CD14-positive monocyte (primary cell): ENCODE measurements around the gene SPHK1. TPM values are rescaled to one million over a fixed set of nuclear protein-coding genes. Genes with fewer than 3 reads are reported as not detected.
"Not testable (repeated sequence)": the region's sequence is repeated elsewhere in the genome, so short reads cannot be mapped to it uniquely, and the experiment has no call there.

Experiments used
- DNase-seq, 3 donors: peaks; one replicate each; pipeline ENCODE4 v3.0.0-alpha.2; 2011 to 2022
- H2AFZ ChIP-seq: 2 replicates; pipeline ENCODE4 v1.6.0; 2012; ENCODE audit warnings: mild to moderate bottlenecking, low read depth, low read length, inconsistent platforms; ENCODE audit not compliant: insufficient read depth, poor library complexity, severe bottlenecking
- H3K27ac ChIP-seq, 2 donors: 1 replicate in 1 of 2; 2 replicates in 1 of 2; pipeline ENCODE4 v1.5.1; 2012 to 2013; ENCODE audit warnings: low read length in 2 of 2, control low read depth in 1 of 2, inconsistent platforms in 1 of 2, low read depth in 1 of 2, mild to moderate bottlenecking in 1 of 2
- H3K27me3 ChIP-seq, 2 donors: one replicate each; pipeline versions ENCODE4 v1.6.0 to v1.6.1; 2011 to 2013; ENCODE audit warnings: low read length in 2 of 2; ENCODE audit not compliant: control insufficient read depth in 2 of 2, insufficient read depth in 2 of 2
- H3K36me3 ChIP-seq, 2 donors: replicated peaks in 1 of 2; 1 replicate in 1 of 2; 2 replicates in 1 of 2; pipeline versions ENCODE4 v1.5.1 to v1.6.1; 2012 to 2013; ENCODE audit warnings: low read length in 2 of 2, control low read depth in 1 of 2, inconsistent platforms in 1 of 2, mild to moderate bottlenecking in 1 of 2; ENCODE audit not compliant: insufficient read depth in 2 of 2, control insufficient read depth in 1 of 2
- H3K4me1 ChIP-seq, 2 donors: 1 replicate in 1 of 2; 2 replicates in 1 of 2; pipeline versions ENCODE4 v1.5.1 to v1.6.1; 2012 to 2013; ENCODE audit warnings: low read length in 2 of 2, control low read depth in 1 of 2, inconsistent platforms in 1 of 2, mild to moderate bottlenecking in 1 of 2, moderate library complexity in 1 of 2; ENCODE audit not compliant: insufficient read depth in 2 of 2, control insufficient read depth in 1 of 2
- H3K4me2 ChIP-seq: replicated peaks from 2 replicates; pipeline ENCODE3; 2012; ENCODE audit warnings: low read length, moderate library complexity, mild to moderate bottlenecking; ENCODE audit not compliant: poor library complexity, severe bottlenecking; ENCODE audit errors: extremely low read depth
- H3K4me3 ChIP-seq, 3 experiments: fragments of 200-600 bp in 1 of 3; sonication (generic) in 1 of 3; replicated peaks in 1 of 3; 1 replicate in 2 of 3; 2 replicates in 1 of 3; pipeline ENCODE4 v1.5.1; 2011 to 2013; ENCODE audit warnings: low read length in 3 of 3, mild to moderate bottlenecking in 3 of 3, control low read depth in 2 of 3, low read depth in 2 of 3, inconsistent platforms in 1 of 3, moderate library complexity in 1 of 3
- H3K79me2 ChIP-seq: 2 replicates; pipeline ENCODE4 v1.6.0; 2012; ENCODE audit warnings: mild to moderate bottlenecking, control low read depth, inconsistent platforms, low read length, moderate library complexity; ENCODE audit not compliant: insufficient read depth
- H3K9ac ChIP-seq: 2 replicates; pipeline ENCODE4 v1.6.0; 2017; ENCODE audit warnings: low read length, mild to moderate bottlenecking; ENCODE audit not compliant: insufficient read depth, poor library complexity, severe bottlenecking
- H3K9me3 ChIP-seq, 2 donors: replicated peaks in 1 of 2; 1 replicate in 1 of 2; 2 replicates in 1 of 2; pipeline versions ENCODE4 v1.5.1 to v1.6.1; 2012 to 2013; ENCODE audit warnings: low read length in 2 of 2, control low read depth in 1 of 2; ENCODE audit not compliant: control insufficient read depth in 1 of 2, insufficient read depth in 1 of 2
- H4K20me1 ChIP-seq: 2 replicates; pipeline ENCODE4 v1.6.0; 2012; ENCODE audit warnings: mild to moderate bottlenecking, low read length, control low read depth, moderate library complexity; ENCODE audit not compliant: insufficient read depth
- H3K27ac Mint-ChIP-seq, 7 donors: one replicate each; pipeline ENCODE4 v1.8.0; 2020; ENCODE audit warnings: mild to moderate bottlenecking in 7 of 7, mixed read lengths in 7 of 7, moderate library complexity in 6 of 7, inconsistent platforms in 2 of 7
- H3K27me3 Mint-ChIP-seq, 3 donors: one replicate each; pipeline ENCODE4 v1.8.0; 2021 to 2022; ENCODE audit warnings: low read depth in 3 of 3, mild to moderate bottlenecking in 3 of 3, mixed read lengths in 3 of 3, moderate library complexity in 3 of 3, inconsistent platforms in 1 of 3
- H3K36me3 Mint-ChIP-seq, 2 donors: one replicate each; pipeline ENCODE4 v1.8.0; 2020; ENCODE audit warnings: mixed read lengths in 2 of 2, inconsistent platforms in 1 of 2, mild to moderate bottlenecking in 1 of 2
- H3K4me1 Mint-ChIP-seq: one replicate; pipeline ENCODE4 v1.8.0; 2020; ENCODE audit warnings: mild to moderate bottlenecking, mixed read lengths
- H3K4me3 Mint-ChIP-seq, 2 donors: one replicate each; pipeline ENCODE4 v1.8.0; 2020; ENCODE audit warnings: mild to moderate bottlenecking in 2 of 2, mixed read lengths in 2 of 2, moderate library complexity in 1 of 2
- H3K9me3 Mint-ChIP-seq, 7 donors: one replicate each; pipeline ENCODE4 v1.8.0; 2020 to 2022; ENCODE audit warnings: mixed read lengths in 7 of 7, mild to moderate bottlenecking in 6 of 7, moderate library complexity in 6 of 7, inconsistent platforms in 2 of 7
- CTCF ChIP-seq: fragments of 200-600 bp; IDR thresholded peaks from one replicate; pipeline ENCODE4 v1.8.0; 2022; ENCODE audit warnings: antibody characterized with exemption, mild to moderate bottlenecking
- WGBS: methylation state at CpG from one replicate; pipeline ENCODE4 v1.1.5; 2013; ENCODE audit warnings: missing lambda C conversion rate; ENCODE audit not compliant: insufficient coverage; 5-methylcytosine and 5-hydroxymethylcytosine counted together
- intact Hi-C, 2 donors: fragments of 100-400 bp; cut with micrococcal nuclease; formaldehyde crosslinking; loops; one replicate each; pipeline versions ENCODE4 v1.15.0 to v1.15.1; 2023
- polyA plus RNA-seq, 3 donors: library from polyadenylated mRNA; depleted of rRNA in 1 of 3; unstranded in 2 of 3; stranded (reverse) in 1 of 3; fragments of 300-500 nt in 2 of 3; fragments of >200 nt in 1 of 3; fragmentation: Illumina TruSeq in 2 of 3; gene quantifications; 1 replicate in 2 of 3; 2 replicates in 1 of 3; pipeline ENCODE4 v1.2.3, GENCODE V29; 2012 to 2021

SPHK1 gene
- polyA plus RNA-seq, 3 donors, result 12.9 to 33.9 (median 19.1) TPM

- H3K9me3 Mint-ChIP-seq, result no peaks in the 10 kb centered on the region
- no peaks in the 10 kb centered on the region for H4K20me1 ChIP-seq
Observed at GRCh38 chr17:76359375-76359774, 25.0 kb upstream of the SPHK1 start.

GRCh38 chr17:76359776-76360175 is 24.6 kb upstream of the SPHK1 start:
- H2AFZ ChIP-seq, H3K36me3 ChIP-seq, H3K4me2 ChIP-seq, H3K9ac ChIP-seq, H3K4me3 Mint-ChIP-seq, H3K9me3 Mint-ChIP-seq, H4K20me1 ChIP-seq, H3K4me1 Mint-ChIP-seq, H3K36me3 Mint-ChIP-seq, H3K9me3 ChIP-seq, H3K27me3 ChIP-seq, H3K4me3 ChIP-seq, DNase-seq, H3K27ac ChIP-seq, H3K79me2 ChIP-seq, intact Hi-C loops, H3K27ac Mint-ChIP-seq: not testable (repeated sequence)
- WGBS, result 97% methylated on average over 4 of the region's 6 CpGs
- H3K4me1 ChIP-seq, result peaks cover 2 to 11% of the 10 kb centered on the region in 2 donors
- H3K27me3 Mint-ChIP-seq, result peaks cover 8 to 16% (median 9%) of the 10 kb centered on the region in 3 donors

More at GRCh38 chr17:76359375-76359774, 25.0 kb upstream of the SPHK1 start:
- H3K4me3 Mint-ChIP-seq, result no peak overlapping the region
- Histone ChIP-seq H3K4me3 (no peak overlapping the region), H3K4me1 (peaks cover 6 to 15% of the 10 kb centered on the region in 2 donors), H3K79me2 (no peaks in the 10 kb centered on the region), H3K27ac (no peak overlapping the region), H3K9ac (no peak overlapping the region), H3K27me3 (no peaks in the 10 kb centered on the region), H3K4me2 (no peak overlapping the region), H3K36me3 (no peaks in the 10 kb centered on the region), H2AFZ (no peak overlapping the region), H3K9me3 (no peaks in the 10 kb centered on the region)
- intact Hi-C loops, result no loop called here
- 92% methylated on average over 3 of the region's 6 CpGs for WGBS
- peaks cover 11% of the 10 kb centered on the region for H3K4me1 Mint-ChIP-seq
- H3K27me3 Mint-ChIP-seq, result peaks cover 7 to 16% (median 7%) of the 10 kb centered on the region in 3 donors
- DNase-seq, result no peak
- no peak overlapping the region for H3K27ac Mint-ChIP-seq
- no peak for TF ChIP-seq CTCF
- H3K36me3 Mint-ChIP-seq, result peaks cover 0 to under 1% of the 10 kb centered on the region in 2 donors
